Measurements from ENCODE around the gene RYR2. TPM values are rescaled to one million over a fixed set of nuclear protein-coding genes. Genes with fewer than 3 reads are reported as not detected.
"Not testable (repeated sequence)": the region's sequence is repeated elsewhere in the genome, so short reads cannot be mapped to it uniquely, and the experiment has no call there.

RYR2 gene
- total RNA-seq, 1 donor from 2014 or later = not detected

- no peak for DNase-seq (ENCODE audit: extremely low read depth, low read depth, low spot score)
These were observed 96.6 kb downstream of the RYR2 start for GRCh38 chr1:237138551-237138950.

GRCh38 chr1:237139732-237140131, 97.7 kb downstream of the RYR2 start:
- DNase-seq (ENCODE audit: extremely low read depth, low read depth, low spot score) = no peak

GRCh38 chr1:237140986-237141385, 99.0 kb downstream of the RYR2 start:
- no peak for DNase-seq (ENCODE audit: extremely low read depth, low read depth, low spot score)

GRCh38 chr1:237141502-237141901, 99.5 kb downstream of the RYR2 start:
- no peak for DNase-seq (ENCODE audit: extremely low read depth, low read depth, low spot score)

- DNase-seq (ENCODE audit: extremely low read depth, low read depth, low spot score) = no peak
These were observed 103.6 kb downstream of the RYR2 start for GRCh38 chr1:237145379-237146135.

GRCh38 chr1:237146241-237146640, 104.3 kb downstream of the RYR2 start:
- DNase-seq (ENCODE audit: extremely low read depth, low read depth, low spot score) = no peak

- DNase-seq (ENCODE audit: extremely low read depth, low read depth, low spot score) = no peak
These were observed 107.9 kb downstream of the RYR2 start for GRCh38 chr1:237149857-237150256.

- DNase-seq (ENCODE audit: extremely low read depth, low read depth, low spot score) = not testable (repeated sequence)
These were observed 110.0 kb downstream of the RYR2 start for GRCh38 chr1:237151979-237152378.

GRCh38 chr1:237152506-237153335, 110.7 kb downstream of the RYR2 start:
- DNase-seq (ENCODE audit: extremely low read depth, low read depth, low spot score) = no peak

- DNase-seq (ENCODE audit: extremely low read depth, low read depth, low spot score) = no peak
These were observed 112.2 kb downstream of the RYR2 start for GRCh38 chr1:237154157-237154556.

GRCh38 chr1:237164406-237165352, 122.7 kb downstream of the RYR2 start:
- DNase-seq (ENCODE audit: extremely low read depth, low read depth, low spot score) = no peak

- DNase-seq (ENCODE audit: extremely low read depth, low read depth, low spot score) = no peak
These were observed 124.1 kb downstream of the RYR2 start for GRCh38 chr1:237166086-237166485.

- DNase-seq (ENCODE audit: extremely low read depth, low read depth, low spot score) = no peak
These were observed 124.7 kb downstream of the RYR2 start for GRCh38 chr1:237166593-237167101.

- DNase-seq (ENCODE audit: extremely low read depth, low read depth, low spot score) = no peak
These were observed 128.2 kb downstream of the RYR2 start for GRCh38 chr1:237170149-237170548.

GRCh38 chr1:237171454-237172117, 129.6 kb downstream of the RYR2 start:
- no peak for DNase-seq (ENCODE audit: extremely low read depth, low read depth, low spot score)

GRCh38 chr1:237172118-237172485, 130.1 kb downstream of the RYR2 start:
- no peak for DNase-seq (ENCODE audit: extremely low read depth, low read depth, low spot score)

GRCh38 chr1:237179503-237179902, 137.5 kb downstream of the RYR2 start:
- DNase-seq (ENCODE audit: extremely low read depth, low read depth, low spot score) = no peak

GRCh38 chr1:237180256-237180655, 138.3 kb downstream of the RYR2 start:
- DNase-seq (ENCODE audit: extremely low read depth, low read depth, low spot score) = no peak

- no peak for DNase-seq (ENCODE audit: extremely low read depth, low read depth, low spot score)
These were observed 139.8 kb downstream of the RYR2 start for GRCh38 chr1:237181743-237182317.

All from glomerular endothelial cell (primary cell).